Stimulated activated CD4-positive, alpha-beta T cell treated with anti-CD3 and anti-CD28 coated beads, Interleukin-2, amount 100 ng/mL, for 48 hours (primary cell): Measurements from ENCODE around the gene SLC22A23.

Experiments
- DNase-seq, 2 donors: peaks; one replicate each; pipeline ENCODE4 v3.0.0-alpha.2; 2020

The SLC22A23 gene

GRCh38 chr6:3456898-3457709 lies at the start of gene SLC22A23:
TSS of gene SLC22A23 (minus strand) at chr6:3457050. CDS start at chr6:3456559, 491 bp downstream.
- peak; percentile 57 to 74 for DNase-seq

GRCh38 chr6:3506200-3506599 lies 49.4 kb upstream of the SLC22A23 start:
- no peak for DNase-seq

GRCh38 chr6:3504938-3505805 lies 48.3 kb upstream of the SLC22A23 start:
- no peak for DNase-seq

GRCh38 chr6:3504354-3504753 lies 47.5 kb upstream of the SLC22A23 start:
- no peak for DNase-seq

- DNase-seq, result no peak
Measured at GRCh38 chr6:3501826-3502500, 45.1 kb upstream of the SLC22A23 start.

GRCh38 chr6:3500262-3501014 lies 43.6 kb upstream of the SLC22A23 start:
- DNase-seq, result no peak

GRCh38 chr6:3499603-3500002 lies 42.8 kb upstream of the SLC22A23 start:
- DNase-seq, result no peak

GRCh38 chr6:3496395-3496794 lies 39.5 kb upstream of the SLC22A23 start:
- DNase-seq, result no peak

- DNase-seq, result no peak
Measured at GRCh38 chr6:3494391-3495100, 37.7 kb upstream of the SLC22A23 start.

- DNase-seq, result no peak
Measured at GRCh38 chr6:3490625-3490980, 33.8 kb upstream of the SLC22A23 start.

GRCh38 chr6:3489961-3490624 lies 33.2 kb upstream of the SLC22A23 start:
- DNase-seq, result no peak

- DNase-seq, result no peak
Measured at GRCh38 chr6:3489027-3489757, 32.3 kb upstream of the SLC22A23 start.

GRCh38 chr6:3484946-3485345 lies 28.1 kb upstream of the SLC22A23 start:
- no peak for DNase-seq

- no peak for DNase-seq
Measured at GRCh38 chr6:3484192-3484591, 27.3 kb upstream of the SLC22A23 start.

- no peak for DNase-seq
Measured at GRCh38 chr6:3483675-3484074, 26.8 kb upstream of the SLC22A23 start.

GRCh38 chr6:3482869-3483268 lies 26.0 kb upstream of the SLC22A23 start:
- no peak for DNase-seq

- DNase-seq, result no peak
Measured at GRCh38 chr6:3481640-3482039, 24.8 kb upstream of the SLC22A23 start.

- DNase-seq, result no peak
Measured at GRCh38 chr6:3480009-3480408, 23.2 kb upstream of the SLC22A23 start.

- no peak for DNase-seq
Measured at GRCh38 chr6:3473773-3474172, 16.9 kb upstream of the SLC22A23 start.

- no peak for DNase-seq
Measured at GRCh38 chr6:3471711-3472110, 14.9 kb upstream of the SLC22A23 start.

GRCh38 chr6:3471286-3471685 lies 14.4 kb upstream of the SLC22A23 start:
- DNase-seq, result no peak
